Inflammatory macrophage (primary cell): Measurements from ENCODE around the gene UBASH3A.

ENCODE experiments used
- DNase-seq, 2 donors: peaks; one replicate each; pipeline ENCODE4 v3.0.0-alpha.2; 2020 to 2022

UBASH3A gene

DNA sequence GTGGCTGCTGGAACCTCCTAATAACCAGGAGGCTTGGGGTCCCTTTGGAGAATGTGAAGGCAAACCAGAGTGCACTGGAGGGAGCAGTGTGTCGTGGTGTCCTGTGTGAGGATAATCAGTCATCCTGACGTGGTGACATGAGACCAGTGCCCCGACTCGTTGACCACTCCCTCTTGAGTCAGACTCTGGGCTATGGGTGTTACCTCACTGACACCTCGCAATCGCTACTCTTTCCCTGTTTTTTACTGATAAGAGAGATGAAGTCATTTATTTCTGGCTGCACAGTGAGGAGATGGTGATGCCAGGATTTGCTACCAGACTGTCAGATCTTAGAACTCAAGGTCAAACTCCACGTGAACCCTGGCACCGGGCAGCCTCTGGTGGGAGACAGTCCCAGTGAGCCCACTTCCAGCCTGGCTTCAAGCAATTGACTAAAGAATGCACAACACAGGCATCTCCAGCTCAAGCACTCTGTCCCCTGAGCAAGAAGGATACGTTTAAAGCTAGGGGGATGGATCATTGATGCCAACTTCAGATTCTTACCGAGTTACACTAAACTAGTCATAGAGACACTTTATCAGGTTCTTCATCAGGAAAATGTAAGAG, 30.3 kb downstream of the UBASH3A start:
- peak; percentile 4 to 27 for DNase-seq

GRCh38 chr21:42434884-42435283, 31.2 kb downstream of the UBASH3A start:
- DNase-seq: no peak

- no peak for DNase-seq
Observed at GRCh38 chr21:42435401-42435800, 31.7 kb downstream of the UBASH3A start.

GRCh38 chr21:42435833-42436232, 32.1 kb downstream of the UBASH3A start:
- DNase-seq: no peak

GRCh38 chr21:42436914-42437313, 33.2 kb downstream of the UBASH3A start:
- DNase-seq: no peak

DNA sequence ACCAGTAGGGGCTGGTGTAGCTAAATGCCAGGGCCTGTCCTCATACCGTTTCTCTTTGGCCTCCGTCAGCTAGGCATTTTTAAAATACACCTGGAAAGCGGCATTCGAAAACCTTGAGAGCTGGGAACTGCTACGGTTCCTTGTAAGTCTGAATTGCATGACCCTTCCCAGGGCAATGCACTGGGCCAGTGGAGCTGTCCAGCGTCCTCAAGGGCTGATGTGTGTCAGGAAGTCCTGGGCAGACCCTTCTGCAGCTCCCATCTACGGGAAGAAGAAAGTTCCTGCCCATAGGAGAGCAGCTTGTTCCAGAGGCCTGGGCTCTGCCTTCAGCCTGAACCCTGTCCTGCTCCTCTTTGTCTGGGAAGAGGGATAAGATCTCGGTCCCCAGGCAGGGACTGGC, 34.1 kb downstream of the UBASH3A start:
- DNase-seq: no peak

- no peak for DNase-seq
Observed at GRCh38 chr21:42438316-42439205, 34.9 kb downstream of the UBASH3A start.

DNA sequence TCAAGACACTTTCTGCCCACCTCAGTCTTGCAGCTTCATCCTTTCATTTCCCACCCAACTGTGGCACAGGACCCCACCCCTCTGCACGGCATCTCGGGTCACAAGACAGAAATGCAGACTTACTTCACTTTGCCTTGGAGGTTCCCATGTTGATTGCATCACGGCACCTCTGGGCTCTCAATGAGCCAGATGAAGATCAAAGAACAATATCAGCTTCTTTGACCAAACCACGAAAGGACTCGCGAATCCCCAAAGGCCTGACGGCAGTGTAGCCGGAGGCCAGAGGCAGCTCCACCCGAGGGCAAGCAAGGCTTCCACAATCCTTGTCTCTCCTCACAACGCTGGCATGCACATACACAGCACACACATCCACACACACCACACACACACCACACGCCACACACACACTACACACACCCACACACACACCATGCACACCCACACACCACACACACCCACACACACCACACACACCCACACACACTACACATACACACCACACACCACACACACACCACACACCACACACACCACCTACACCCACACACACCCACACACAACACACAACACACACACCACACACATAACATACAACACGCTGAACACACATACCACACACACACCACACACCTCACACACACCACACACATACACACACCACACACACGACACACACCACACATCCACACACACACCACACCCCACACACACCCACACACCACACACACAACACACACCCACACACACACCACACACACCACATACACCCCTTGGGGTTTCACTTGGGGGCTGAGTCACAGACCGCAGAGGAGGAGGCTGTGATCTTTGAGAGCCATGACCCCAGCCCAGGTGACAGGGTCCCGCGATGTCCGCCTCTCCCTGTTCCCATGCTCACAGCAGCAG, 35.8 kb downstream of the UBASH3A start:
- no peak for DNase-seq

- no peak for DNase-seq
Observed at GRCh38 chr21:42440187-42440792, 36.6 kb downstream of the UBASH3A start.

GRCh38 chr21:42441963-42442362, 38.3 kb downstream of the UBASH3A start:
- DNase-seq: no peak

DNA sequence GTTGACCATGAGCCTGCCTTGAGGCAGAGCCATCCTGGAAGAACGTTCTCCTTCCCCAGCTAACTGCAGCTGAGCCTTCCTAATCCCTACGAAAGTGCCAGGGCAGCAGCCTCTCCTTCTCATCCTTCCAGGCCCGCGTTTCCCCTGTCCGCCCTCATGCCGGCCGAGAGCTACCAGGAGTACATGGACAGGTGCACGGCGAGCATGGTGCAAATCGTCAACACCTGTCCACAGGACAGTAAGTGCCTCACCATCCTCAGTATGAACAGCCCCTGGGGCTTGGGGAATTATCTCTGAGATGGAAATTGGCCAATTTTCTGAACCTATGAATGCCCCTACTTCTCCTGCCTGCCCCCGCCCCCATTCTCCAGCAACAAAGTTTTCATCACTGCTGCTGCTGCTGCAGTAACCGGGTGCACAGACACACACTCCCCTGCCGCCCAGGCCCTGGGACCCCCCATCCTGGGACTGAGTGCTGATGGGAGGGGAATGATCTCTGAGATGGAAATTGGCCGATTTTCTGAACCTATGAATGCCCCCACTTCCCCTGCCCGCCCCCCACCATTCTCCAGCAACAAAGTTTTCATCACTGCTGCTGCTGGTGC, 39.6 kb downstream of the UBASH3A start:
- no peak for DNase-seq

GRCh38 chr21:42443876-42444744, 40.4 kb downstream of the UBASH3A start:
- no peak for DNase-seq

GRCh38 chr21:42444745-42445059, 41.0 kb downstream of the UBASH3A start:
- no peak for DNase-seq

DNA sequence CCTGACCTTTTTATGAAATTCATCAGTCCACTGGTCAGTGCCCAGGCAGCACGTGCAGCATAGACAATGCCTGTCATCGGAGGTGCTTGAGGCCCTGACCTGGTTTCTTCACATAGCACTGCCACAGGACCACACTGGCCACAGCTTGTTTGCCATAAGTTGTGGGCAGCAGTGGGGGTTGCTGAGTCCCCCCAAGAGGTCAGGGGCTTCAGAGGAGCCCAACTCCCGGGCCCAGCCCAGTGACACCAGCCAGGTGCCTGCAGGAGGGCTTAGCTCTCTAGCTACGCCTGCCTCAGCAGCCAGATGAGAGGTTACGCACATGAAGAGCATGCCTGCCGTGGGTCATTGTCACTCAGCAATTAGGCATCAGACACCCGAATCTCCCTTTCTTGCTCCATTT, 41.6 kb downstream of the UBASH3A start:
- no peak for DNase-seq

DNA sequence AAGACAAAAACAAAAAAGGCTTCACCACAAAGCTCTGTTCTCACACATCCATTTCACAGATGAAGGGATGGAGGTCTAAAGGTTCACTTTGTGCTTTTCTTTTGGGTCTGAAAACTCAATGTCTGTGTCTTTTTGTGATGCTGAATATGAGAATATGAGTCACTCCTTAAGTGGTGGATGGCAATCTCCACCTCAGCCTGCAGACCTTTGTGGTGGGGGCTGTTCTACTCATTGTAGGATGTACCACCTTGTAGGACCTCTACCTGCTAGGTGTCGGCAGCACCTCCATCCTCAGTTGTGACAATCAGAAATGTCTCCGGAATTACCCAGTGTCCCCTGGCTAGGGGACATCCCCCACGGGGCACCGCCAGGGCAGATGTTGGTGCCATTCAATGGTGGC, 42.8 kb downstream of the UBASH3A start:
- DNase-seq: no peak

DNA sequence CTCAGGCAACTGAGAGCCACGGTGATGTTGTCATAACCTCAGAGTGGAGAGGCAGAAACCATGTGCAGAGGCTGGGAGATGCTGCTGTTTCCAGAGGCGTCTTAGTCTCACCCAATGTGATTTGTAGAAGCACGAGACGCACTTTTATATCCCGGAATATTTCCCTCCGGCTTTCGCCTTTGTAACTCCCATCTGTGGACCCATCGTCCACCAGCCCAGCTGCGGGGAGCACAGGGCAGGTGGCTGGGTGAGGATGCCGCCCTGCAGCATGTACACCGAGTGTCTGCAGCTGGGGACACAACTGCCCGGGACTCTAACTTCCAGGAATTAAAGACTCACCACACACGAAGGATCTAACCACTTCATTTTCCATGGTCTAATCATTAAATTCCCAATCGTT, 43.5 kb downstream of the UBASH3A start:
- no peak for DNase-seq

GRCh38 chr21:42447732-42448131, 44.0 kb downstream of the UBASH3A start:
- no peak for DNase-seq

- DNase-seq: no peak
Observed at GRCh38 chr21:42448686-42449085, 45.0 kb downstream of the UBASH3A start.

DNA sequence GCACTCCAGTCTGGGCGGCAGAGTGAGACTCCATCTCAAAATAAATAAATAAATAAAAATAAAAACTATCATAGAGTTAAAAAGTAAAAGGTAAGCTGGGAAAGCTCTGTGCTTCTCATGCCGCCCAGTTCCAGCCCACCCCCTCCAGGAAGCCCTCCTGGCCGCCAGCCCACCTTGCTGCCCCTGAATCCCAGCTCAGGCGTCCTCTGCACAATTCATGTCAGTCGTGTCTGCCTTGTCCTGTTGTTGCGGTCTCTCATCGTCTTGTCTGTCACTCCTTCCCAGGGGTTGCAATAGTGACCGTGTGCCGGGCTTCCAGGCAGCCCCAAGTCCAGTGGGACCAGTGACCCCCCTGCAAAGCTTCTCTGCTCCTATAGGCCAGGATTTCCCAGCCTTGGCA, 48.2 kb downstream of the UBASH3A start:
- no peak for DNase-seq

DNA sequence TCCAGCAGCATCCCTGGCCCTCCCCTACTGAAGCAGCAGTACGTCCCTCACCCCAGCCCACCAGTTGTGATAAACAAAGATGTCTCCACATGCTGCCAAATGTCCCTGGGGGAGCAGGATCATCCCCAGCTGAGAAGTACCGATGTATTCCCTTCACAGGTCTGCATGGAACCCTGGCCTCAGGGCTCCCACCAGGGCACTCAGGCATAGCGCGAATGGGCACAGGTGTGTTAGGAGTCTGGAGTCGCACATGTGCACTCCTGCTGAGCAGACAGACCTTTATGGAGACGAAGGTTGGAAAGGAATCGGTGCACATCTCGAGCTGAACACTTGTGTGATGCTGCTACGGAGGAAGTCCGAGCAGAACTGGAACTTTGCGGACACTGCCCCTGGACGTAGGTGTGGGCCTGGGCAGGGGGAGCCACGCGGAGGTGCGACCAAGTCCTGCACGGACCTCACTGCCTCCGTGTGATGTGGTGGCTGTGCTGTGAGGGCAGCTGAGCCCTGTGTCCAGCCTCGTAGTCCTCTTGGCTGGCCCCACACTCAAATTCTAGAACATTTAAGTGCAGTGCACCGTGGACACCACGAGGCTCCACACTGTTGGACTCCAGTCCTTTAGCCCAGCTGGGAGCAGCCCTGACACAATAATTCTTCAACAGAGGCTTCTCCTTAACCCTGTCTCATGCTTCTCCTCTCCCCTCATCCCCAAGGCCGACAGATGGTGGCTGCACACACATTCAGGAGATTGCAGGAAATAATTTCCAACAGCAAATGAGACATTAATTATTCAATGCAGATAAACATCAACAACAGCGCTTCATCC, 48.9 kb downstream of the UBASH3A start:
- no peak for DNase-seq
